ENCODE measurements around the gene PRND. TPM values are rescaled to one million over a fixed set of nuclear protein-coding genes. Genes with fewer than 3 reads are reported as not detected.

The PRND gene
- total and polyA plus RNA-seq, 3 experiments from 2014 or later, result 0.05 TPM; not detected in 2

DNA sequence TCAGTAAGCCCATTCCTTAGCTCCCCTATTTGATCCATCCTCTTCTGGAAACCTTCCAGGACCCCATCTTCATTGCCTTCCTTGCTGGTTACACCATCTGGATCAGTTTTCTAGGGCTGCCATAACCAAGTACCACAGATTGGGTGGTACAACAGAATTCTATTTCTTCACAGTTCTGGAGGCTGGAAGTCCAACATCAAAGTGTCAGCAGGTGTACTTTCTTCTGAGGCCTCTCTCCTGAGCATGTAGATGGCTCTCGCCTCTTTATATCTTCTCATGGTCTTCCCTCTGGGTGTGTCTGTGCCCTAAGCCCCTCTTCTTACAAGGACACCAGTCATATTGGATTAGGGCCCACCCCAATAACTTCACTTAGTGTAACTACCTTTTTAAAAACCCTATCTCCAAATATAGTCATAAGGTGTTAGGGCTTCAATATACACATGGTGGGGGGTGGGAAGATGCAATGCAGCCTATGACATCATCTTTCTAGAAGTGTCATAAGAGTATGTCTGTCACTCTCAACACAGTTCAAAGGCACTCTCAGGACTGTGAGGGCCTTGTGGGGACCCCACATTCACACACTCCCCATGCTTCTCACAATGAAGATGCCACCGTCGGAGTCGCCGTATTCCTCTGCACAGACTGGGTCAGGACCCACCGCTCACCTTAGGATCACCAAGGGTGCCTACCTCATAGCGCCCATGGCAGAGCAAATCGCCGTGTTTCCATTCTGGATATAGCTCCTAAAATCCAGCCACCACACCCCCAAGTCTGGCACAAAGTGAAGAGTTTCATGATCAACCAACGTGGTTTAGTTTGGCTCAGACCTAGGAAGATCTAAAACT is 12.2 kb upstream of the PRND start:
- no peaks in the 10 kb centered on the region for H3K9me3 Mint-ChIP-seq
- ChIA-PET CTCF (no interaction called here), POLR2A (no interaction called here)
- no peaks in the 10 kb centered on the region for H3K4me1 ChIP-seq (ENCODE audit: insufficient read depth, low read length)
- H3K4me1 Mint-ChIP-seq, result peaks cover 4 to 8% (median 7%) of the 10 kb centered on the region in 3 donors
- no peak for DNase-seq
- no peaks in the 10 kb centered on the region for H3K9me3 ChIP-seq (ENCODE audit: low read length)
- H3K4me3 ChIP-seq (ENCODE audit: low read length), result no peak overlapping the region
- peaks cover 3 to 11% of the 10 kb centered on the region in 2 donors for H3K27me3 Mint-ChIP-seq
- no peak overlapping the region for H3K27ac ChIP-seq (ENCODE audit: low read depth, low read length)
- peaks cover 0 to 11% (median 0%) of the 10 kb centered on the region in 3 donors for H3K36me3 Mint-ChIP-seq
- H3K36me3 ChIP-seq (ENCODE audit: insufficient read depth, low read length), result no peaks in the 10 kb centered on the region
- H3K4me3 Mint-ChIP-seq, result no peak overlapping the region
- H3K27me3 ChIP-seq (ENCODE audit: insufficient read depth, low read length, poor library complexity, severe bottlenecking), result no peaks in the 10 kb centered on the region
- H3K27ac Mint-ChIP-seq, result no peak overlapping the region

- Histone ChIP-seq H3K36me3 (ENCODE audit: insufficient read depth, low read length) (no peaks in the 10 kb centered on the region), H3K27ac (ENCODE audit: low read depth, low read length) (no peak overlapping the region), H3K4me3 (ENCODE audit: low read length) (no peak overlapping the region), H3K9me3 (ENCODE audit: low read length) (no peaks in the 10 kb centered on the region), H3K4me1 (ENCODE audit: insufficient read depth, low read length) (no peaks in the 10 kb centered on the region), H3K27me3 (ENCODE audit: insufficient read depth, low read length, poor library complexity, severe bottlenecking) (no peaks in the 10 kb centered on the region)
- peaks cover 3 to 11% of the 10 kb centered on the region in 2 donors for H3K27me3 Mint-ChIP-seq
- no peaks in the 10 kb centered on the region for H3K9me3 Mint-ChIP-seq
- ChIA-PET CTCF (no interaction called here), POLR2A (interaction anchor here (0.6 kb wide), 1 partner anchor 36 kb away, joined by 4 read pairs; no protein-coding TSS in a partner anchor)
- DNase-seq, result no peak
- H3K4me3 Mint-ChIP-seq, result no peak overlapping the region
- H3K4me1 Mint-ChIP-seq, result peaks cover 4 to 8% (median 7%) of the 10 kb centered on the region in 3 donors
- peaks cover 0 to 11% (median 0%) of the 10 kb centered on the region in 3 donors for H3K36me3 Mint-ChIP-seq
- H3K27ac Mint-ChIP-seq, result no peak overlapping the region
Observed at GRCh38 chr20:4710106-4710475, 11.6 kb upstream of the PRND start.

- H3K27me3 ChIP-seq (ENCODE audit: insufficient read depth, low read length, poor library complexity, severe bottlenecking), result no peaks in the 10 kb centered on the region
- H3K4me3 ChIP-seq (ENCODE audit: low read length), result no peak overlapping the region
- DNase-seq, result no peak
- no peak overlapping the region for H3K4me3 Mint-ChIP-seq
- H3K27ac Mint-ChIP-seq, result peak overlapping the region in 1 of 8 donors; percentile 48
- peaks cover 5 to 16% of the 10 kb centered on the region in 2 donors for H3K27me3 Mint-ChIP-seq
- H3K27ac ChIP-seq (ENCODE audit: low read depth, low read length), result no peak overlapping the region
- no peaks in the 10 kb centered on the region for H3K4me1 ChIP-seq (ENCODE audit: insufficient read depth, low read length)
- no peaks in the 10 kb centered on the region for H3K9me3 Mint-ChIP-seq
- H3K36me3 Mint-ChIP-seq, result peaks cover 0 to 11% (median 0%) of the 10 kb centered on the region in 3 donors
- CTCF ChIA-PET, result no interaction called here
- H3K9me3 ChIP-seq (ENCODE audit: low read length), result no peaks in the 10 kb centered on the region
- POLR2A ChIA-PET, result no interaction called here
- peaks cover 4 to 8% (median 7%) of the 10 kb centered on the region in 3 donors for H3K4me1 Mint-ChIP-seq
- no peaks in the 10 kb centered on the region for H3K36me3 ChIP-seq (ENCODE audit: insufficient read depth, low read length)
Observed at GRCh38 chr20:4711511-4711910, 10.2 kb upstream of the PRND start.

DNA sequence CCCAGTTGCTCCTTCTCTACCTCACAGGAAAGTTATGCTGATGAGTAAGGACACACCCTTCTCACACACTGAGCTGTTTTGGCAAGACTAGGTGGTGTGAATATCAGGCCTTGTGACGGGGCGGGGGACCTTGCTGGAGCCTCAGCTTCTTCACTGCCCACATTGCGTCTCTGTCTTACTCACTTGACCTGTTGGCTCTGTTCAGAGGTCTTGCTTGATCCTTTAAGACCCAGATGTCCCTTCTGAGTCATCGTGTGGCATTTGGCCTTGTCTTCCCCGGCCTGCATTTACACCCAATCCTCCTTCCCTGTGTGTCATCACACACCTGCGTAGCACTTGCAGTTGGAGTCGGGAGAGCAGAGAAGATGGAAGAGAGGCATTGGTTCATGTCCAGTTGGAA is 8.3 kb upstream of the PRND start:
- Mint-ChIP-seq H3K27ac (no peak overlapping the region), H3K27me3 (peaks cover 5 to 16% of the 10 kb centered on the region in 2 donors), H3K4me1 (peaks cover 4 to 8% (median 7%) of the 10 kb centered on the region in 3 donors), H3K9me3 (no peaks in the 10 kb centered on the region), H3K36me3 (peaks cover 0 to 11% (median 0%) of the 10 kb centered on the region in 3 donors), H3K4me3 (no peak overlapping the region)
- DNase-seq, result no peak
- CTCF ChIA-PET, result no interaction called here
- POLR2A ChIA-PET, result no interaction called here
- no peaks in the 10 kb centered on the region for H3K27me3 ChIP-seq (ENCODE audit: insufficient read depth, low read length, poor library complexity, severe bottlenecking)
- H3K36me3 ChIP-seq (ENCODE audit: insufficient read depth, low read length), result no peaks in the 10 kb centered on the region
- no peak overlapping the region for H3K4me3 ChIP-seq (ENCODE audit: low read length)
- no peaks in the 10 kb centered on the region for H3K9me3 ChIP-seq (ENCODE audit: low read length)
- H3K4me1 ChIP-seq (ENCODE audit: insufficient read depth, low read length), result no peaks in the 10 kb centered on the region
- no peak overlapping the region for H3K27ac ChIP-seq (ENCODE audit: low read depth, low read length)

DNA sequence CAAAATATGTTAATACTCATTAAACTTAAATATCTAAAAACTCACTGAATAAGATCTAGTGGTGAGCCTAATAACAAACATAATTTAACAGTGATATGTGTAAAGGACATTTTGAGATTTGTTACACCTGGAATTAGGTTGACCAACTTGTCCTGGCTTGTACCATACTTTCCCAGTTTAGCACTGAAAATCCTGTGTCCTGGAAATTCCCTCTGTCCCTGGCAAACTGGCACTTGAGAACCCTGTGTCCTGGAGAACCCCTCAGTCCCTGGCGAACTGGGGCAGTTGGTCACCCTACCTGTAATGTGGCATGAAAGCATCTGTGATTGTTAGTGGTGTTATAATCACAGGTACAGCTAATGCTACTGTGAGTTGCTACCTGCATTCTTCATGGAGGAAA is 6.9 kb upstream of the PRND start:
- Histone ChIP-seq H3K4me3 (ENCODE audit: low read length) (no peak overlapping the region), H3K36me3 (ENCODE audit: insufficient read depth, low read length) (no peaks in the 10 kb centered on the region), H3K27me3 (ENCODE audit: insufficient read depth, low read length, poor library complexity, severe bottlenecking) (no peaks in the 10 kb centered on the region), H3K9me3 (ENCODE audit: low read length) (no peaks in the 10 kb centered on the region), H3K4me1 (ENCODE audit: insufficient read depth, low read length) (no peaks in the 10 kb centered on the region), H3K27ac (ENCODE audit: low read depth, low read length) (no peak overlapping the region)
- Mint-ChIP-seq H3K27me3 (peaks cover 6 to 16% of the 10 kb centered on the region in 2 donors), H3K4me3 (no peak overlapping the region), H3K27ac (no peak overlapping the region), H3K36me3 (peaks cover 0 to 7% (median 0%) of the 10 kb centered on the region in 3 donors), H3K9me3 (no peaks in the 10 kb centered on the region), H3K4me1 (peaks cover 4 to 8% (median 7%) of the 10 kb centered on the region in 3 donors)
- ChIA-PET POLR2A (no interaction called here), CTCF (interaction anchor here (1.3 kb wide), 1 partner anchor 101 kb away, joined by 4 read pairs; no protein-coding TSS in a partner anchor)
- no peak for DNase-seq

GRCh38 chr20:4717816-4718570 is 3.7 kb upstream of the PRND start:
- Mint-ChIP-seq H3K36me3 (peaks cover 0 to 6% (median 0%) of the 10 kb centered on the region in 3 donors), H3K27me3 (peaks cover 6 to 16% of the 10 kb centered on the region in 2 donors)
- H3K27ac ChIP-seq (ENCODE audit: low read depth, low read length), result no peak overlapping the region

DNA sequence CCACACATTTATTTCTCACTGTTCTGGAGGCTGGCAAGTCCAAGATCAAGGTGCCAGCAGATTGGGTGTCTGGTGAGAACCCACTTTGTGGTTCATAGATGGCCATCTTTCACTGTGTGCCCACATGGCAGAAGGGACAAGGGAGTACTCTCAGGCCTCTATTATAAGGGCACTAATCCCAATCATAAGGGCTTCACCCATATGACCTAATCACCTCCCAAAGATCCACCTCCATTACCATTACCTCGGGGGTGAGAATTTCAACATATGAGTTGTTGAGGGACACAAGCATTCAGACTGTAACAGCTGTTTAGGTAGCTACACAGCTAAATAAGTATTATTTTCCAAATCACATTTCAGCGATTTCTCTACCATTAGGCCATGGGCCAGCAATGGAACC is 2.5 kb upstream of the PRND start:
- Mint-ChIP-seq H3K27me3 (peaks cover 4 to 6% of the 10 kb centered on the region in 2 donors), H3K36me3 (no peaks in the 10 kb centered on the region), H3K27ac (no peak overlapping the region), H3K4me1 (peaks cover 8 to 12% (median 10%) of the 10 kb centered on the region in 3 donors), H3K4me3 (no peak overlapping the region), H3K9me3 (no peaks in the 10 kb centered on the region)
- H3K27me3 ChIP-seq (ENCODE audit: insufficient read depth, low read length, poor library complexity, severe bottlenecking), result no peaks in the 10 kb centered on the region
- H3K4me3 ChIP-seq (ENCODE audit: low read length), result no peak overlapping the region
- H3K27ac ChIP-seq (ENCODE audit: low read depth, low read length), result no peak overlapping the region
- no peaks in the 10 kb centered on the region for H3K36me3 ChIP-seq (ENCODE audit: insufficient read depth, low read length)
- ChIA-PET POLR2A (interaction anchor here (0.6 kb wide), 1 partner anchor 161 kb away, joined by 9 read pairs; no protein-coding TSS in a partner anchor), CTCF (interaction anchor here (0.8 to 9.7 kb wide), 5 partner anchors 26 to 117 kb away, joined by 3 to 166 read pairs (median 6); no protein-coding TSS in a partner anchor)
- no peaks in the 10 kb centered on the region for H3K9me3 ChIP-seq (ENCODE audit: low read length)
- no peak for DNase-seq
- H3K4me1 ChIP-seq (ENCODE audit: insufficient read depth, low read length), result peaks cover 7% of the 10 kb centered on the region

More at GRCh38 chr20:4717816-4718570, 3.7 kb upstream of the PRND start:
- H3K9me3 ChIP-seq (ENCODE audit: low read length), result no peaks in the 10 kb centered on the region
- ChIA-PET POLR2A (no interaction called here), CTCF (interaction anchor here (9.7 kb wide), 1 partner anchor 109 kb away, joined by 166 read pairs; no protein-coding TSS in a partner anchor)
- H3K4me1 Mint-ChIP-seq, result peaks cover 8 to 12% (median 10%) of the 10 kb centered on the region in 3 donors
- no peaks in the 10 kb centered on the region for H3K27me3 ChIP-seq (ENCODE audit: insufficient read depth, low read length, poor library complexity, severe bottlenecking)
- H3K4me1 ChIP-seq (ENCODE audit: insufficient read depth, low read length), result peaks cover 7% of the 10 kb centered on the region
- H3K27ac Mint-ChIP-seq, result no peak overlapping the region
- H3K36me3 ChIP-seq (ENCODE audit: insufficient read depth, low read length), result no peaks in the 10 kb centered on the region
- no peak for DNase-seq
- no peak overlapping the region for H3K4me3 ChIP-seq (ENCODE audit: low read length)
- H3K4me3 Mint-ChIP-seq, result no peak overlapping the region
- no peaks in the 10 kb centered on the region for H3K9me3 Mint-ChIP-seq

Measured in CD8-positive, alpha-beta memory T cell (primary cell).